KMS-11 (cell line): ENCODE data around the gene PPFIBP2.

Source experiments
- H2AFZ ChIP-seq: fragments of 200-600 bp; sonication (generic); 2 replicates; pipeline ENCODE4 v1.6.1; 2016; ENCODE audit warnings: antibody characterized with exemption, mixed run types, low read depth
- H3K27ac ChIP-seq: fragments of 200-600 bp; sonication (generic); 2 replicates; pipeline ENCODE4 v1.6.1; 2016; ENCODE audit warnings: mild to moderate bottlenecking, mixed run types
- H3K27me3 ChIP-seq: fragments of 200-600 bp; sonication (generic); 2 replicates; pipeline ENCODE4 v1.6.1; 2017; ENCODE audit warnings: mild to moderate bottlenecking, low read depth, mixed run types, moderate library complexity; ENCODE audit not compliant: insufficient read depth
- H3K36me3 ChIP-seq: fragments of 200-600 bp; sonication (generic); 2 replicates; pipeline ENCODE4 v1.6.1; 2017; ENCODE audit warnings: mild to moderate bottlenecking, mixed run types; ENCODE audit not compliant: insufficient read depth
- H3K4me1 ChIP-seq: fragments of 200-600 bp; sonication (generic); 2 replicates; pipeline ENCODE4 v1.6.1; 2016; ENCODE audit warnings: mild to moderate bottlenecking, low read depth, mixed run types; ENCODE audit not compliant: poor library complexity, severe bottlenecking
- H3K4me2 ChIP-seq: fragments of 200-600 bp; sonication (generic); 2 replicates; pipeline ENCODE4 v1.7.0; 2016; ENCODE audit warnings: mild to moderate bottlenecking, mixed run types
- H3K4me3 ChIP-seq: fragments of 200-600 bp; sonication (generic); IDR thresholded peaks from 2 replicates; pipeline ENCODE4 v1.6.1; 2017; ENCODE audit warnings: low read depth, low read length, mixed read lengths; ENCODE audit not compliant: insufficient read depth
- H3K79me2 ChIP-seq: fragments of 200-600 bp; sonication (generic); 2 replicates; pipeline ENCODE4 v1.6.1; 2016; ENCODE audit warnings: low read depth, mixed run types; ENCODE audit not compliant: insufficient read depth
- H3K9ac ChIP-seq: fragments of 200-600 bp; sonication (generic); 2 replicates; pipeline ENCODE4 v1.6.1; 2016; ENCODE audit warnings: mild to moderate bottlenecking, mixed run types
- H4K20me1 ChIP-seq: fragments of 200-600 bp; sonication (generic); 2 replicates; pipeline ENCODE4 v1.6.1; 2016; ENCODE audit warnings: mild to moderate bottlenecking, mixed run types; ENCODE audit not compliant: insufficient read depth
- TF ChIP-seq, protein P1 (sequence below): fragments of 200-600 bp; sonication (generic); conservative IDR thresholded peaks from 2 replicates; pipeline ENCODE4 v1.6.1; 2017; ENCODE audit warnings: low read depth, mild to moderate bottlenecking, antibody characterized with exemption, low read length, moderate library complexity, mixed read lengths

Gene PPFIBP2

DNA sequence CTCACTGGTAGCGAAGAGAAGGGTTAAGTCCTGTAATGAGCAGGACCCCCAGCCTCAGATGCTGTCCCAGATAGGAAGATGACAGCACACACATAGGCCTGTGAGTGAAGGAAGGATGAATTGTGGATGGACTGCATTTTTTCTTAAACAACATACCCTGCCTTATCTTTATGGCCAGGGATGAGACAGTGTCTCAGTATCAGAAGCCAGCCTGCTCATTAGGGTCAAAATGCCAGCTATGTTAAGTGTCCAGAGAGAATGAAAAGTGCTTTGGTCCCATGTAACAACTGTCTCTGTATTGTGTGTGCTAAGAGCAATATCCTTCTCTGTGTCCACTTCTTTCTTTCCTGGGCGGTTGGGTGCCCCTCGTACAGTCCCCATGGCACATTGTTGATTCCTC, 30.2 kb downstream of the PPFIBP2 start:
- no peak overlapping the region for H3K4me3 ChIP-seq
- no peak overlapping the region for H3K27ac ChIP-seq
- no peak overlapping the region for H3K9ac ChIP-seq
- H3K36me3 ChIP-seq, result no peaks in the 10 kb centered on the region
- TF ChIP-seq, protein P1, sequence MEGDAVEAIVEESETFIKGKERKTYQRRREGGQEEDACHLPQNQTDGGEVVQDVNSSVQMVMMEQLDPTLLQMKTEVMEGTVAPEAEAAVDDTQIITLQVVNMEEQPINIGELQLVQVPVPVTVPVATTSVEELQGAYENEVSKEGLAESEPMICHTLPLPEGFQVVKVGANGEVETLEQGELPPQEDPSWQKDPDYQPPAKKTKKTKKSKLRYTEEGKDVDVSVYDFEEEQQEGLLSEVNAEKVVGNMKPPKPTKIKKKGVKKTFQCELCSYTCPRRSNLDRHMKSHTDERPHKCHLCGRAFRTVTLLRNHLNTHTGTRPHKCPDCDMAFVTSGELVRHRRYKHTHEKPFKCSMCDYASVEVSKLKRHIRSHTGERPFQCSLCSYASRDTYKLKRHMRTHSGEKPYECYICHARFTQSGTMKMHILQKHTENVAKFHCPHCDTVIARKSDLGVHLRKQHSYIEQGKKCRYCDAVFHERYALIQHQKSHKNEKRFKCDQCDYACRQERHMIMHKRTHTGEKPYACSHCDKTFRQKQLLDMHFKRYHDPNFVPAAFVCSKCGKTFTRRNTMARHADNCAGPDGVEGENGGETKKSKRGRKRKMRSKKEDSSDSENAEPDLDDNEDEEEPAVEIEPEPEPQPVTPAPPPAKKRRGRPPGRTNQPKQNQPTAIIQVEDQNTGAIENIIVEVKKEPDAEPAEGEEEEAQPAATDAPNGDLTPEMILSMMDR, result no peak
- H3K79me2 ChIP-seq, result no peaks in the 10 kb centered on the region
- no peak overlapping the region for H3K4me2 ChIP-seq
- H3K4me1 ChIP-seq, result peaks cover 5% of the 10 kb centered on the region
- no peak overlapping the region for H2AFZ ChIP-seq
- no peaks in the 10 kb centered on the region for H4K20me1 ChIP-seq
- no peaks in the 10 kb centered on the region for H3K27me3 ChIP-seq

DNA sequence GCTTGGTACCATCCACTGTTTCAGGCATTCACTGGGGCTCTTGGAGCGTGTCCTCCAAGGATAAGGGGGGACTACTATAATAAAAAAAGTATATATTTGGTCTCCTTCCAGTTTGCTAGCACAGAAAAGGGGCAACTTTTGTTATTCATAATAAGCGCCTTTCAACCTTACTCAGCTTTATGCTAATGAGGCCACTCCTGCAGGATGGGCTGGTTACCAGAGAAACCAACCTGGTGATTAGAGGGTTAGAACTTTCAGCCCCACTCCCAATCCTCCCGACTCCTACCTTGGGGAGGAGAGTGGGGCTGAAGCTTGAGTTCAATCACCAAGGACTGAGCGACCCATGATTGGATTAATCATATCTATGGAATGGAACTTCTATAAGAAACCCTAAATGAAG, 31.8 kb downstream of the PPFIBP2 start:
- no peaks in the 10 kb centered on the region for H4K20me1 ChIP-seq
- TF ChIP-seq, protein P1, result no peak
- H3K9ac ChIP-seq, result no peak overlapping the region
- no peak overlapping the region for H3K4me2 ChIP-seq
- H3K27ac ChIP-seq, result no peak overlapping the region
- no peaks in the 10 kb centered on the region for H3K27me3 ChIP-seq
- H3K79me2 ChIP-seq, result no peaks in the 10 kb centered on the region
- no peak overlapping the region for H2AFZ ChIP-seq
- H3K4me3 ChIP-seq, result no peak overlapping the region
- H3K36me3 ChIP-seq, result no peaks in the 10 kb centered on the region
- peaks cover 19% of the 10 kb centered on the region for H3K4me1 ChIP-seq

DNA sequence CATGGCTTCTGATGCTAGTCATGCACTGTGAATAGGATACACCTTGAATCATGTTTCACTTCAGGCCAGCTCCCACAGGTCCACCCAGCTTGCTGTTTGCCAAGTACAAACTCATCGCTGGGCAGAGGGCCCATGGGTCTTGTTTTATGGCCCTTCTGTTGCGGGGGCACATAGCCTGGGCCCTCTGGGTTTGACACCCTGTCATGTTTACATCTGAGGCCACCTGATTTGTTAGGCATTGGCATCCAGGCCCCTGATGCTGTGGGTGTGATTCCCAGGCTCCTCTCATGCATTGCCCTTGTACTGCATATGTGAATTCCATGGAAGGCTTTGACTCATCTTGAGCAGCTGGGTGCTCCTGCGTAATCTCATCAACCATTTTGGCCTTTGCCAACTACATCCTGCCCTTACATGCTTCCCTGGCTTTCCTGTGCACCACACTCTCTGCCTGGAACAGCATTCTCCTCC, 32.6 kb downstream of the PPFIBP2 start:
- H3K4me3 ChIP-seq, result no peak overlapping the region
- no peaks in the 10 kb centered on the region for H4K20me1 ChIP-seq
- H3K4me2 ChIP-seq, result no peak overlapping the region
- peaks cover 19% of the 10 kb centered on the region for H3K4me1 ChIP-seq
- TF ChIP-seq, protein P1, result no peak
- H3K27me3 ChIP-seq, result no peaks in the 10 kb centered on the region
- no peak overlapping the region for H3K27ac ChIP-seq
- H2AFZ ChIP-seq, result no peak overlapping the region
- H3K36me3 ChIP-seq, result no peaks in the 10 kb centered on the region
- no peak overlapping the region for H3K9ac ChIP-seq
- no peaks in the 10 kb centered on the region for H3K79me2 ChIP-seq

- no peak overlapping the region for H2AFZ ChIP-seq
- no peaks in the 10 kb centered on the region for H3K79me2 ChIP-seq
- H3K9ac ChIP-seq, result no peak overlapping the region
- no peak overlapping the region for H3K4me3 ChIP-seq
- no peaks in the 10 kb centered on the region for H3K27me3 ChIP-seq
- no peak overlapping the region for H3K4me2 ChIP-seq
- peaks cover 19% of the 10 kb centered on the region for H3K4me1 ChIP-seq
- no peaks in the 10 kb centered on the region for H3K36me3 ChIP-seq
- no peaks in the 10 kb centered on the region for H4K20me1 ChIP-seq
- TF ChIP-seq, protein P1, result no peak
- H3K27ac ChIP-seq, result no peak overlapping the region
These were observed 33.9 kb downstream of the PPFIBP2 start for GRCh38 chr11:7547687-7548086.
